ENCODE measurements around the gene MZT2B. TPM values are rescaled to one million over a fixed set of nuclear protein-coding genes. Genes with fewer than 3 reads are reported as not detected.
"Not testable (repeated sequence)": the region's sequence is repeated elsewhere in the genome, so short reads cannot be mapped to it uniquely, and the experiment has no call there.

The MZT2B gene
- total and polyA plus RNA-seq, 9 of the 15 experiments (the other 6 are each of a cell fraction or from before 2014, with no cell fraction given) = 5.1 to 435 (median 102) TPM

DNA sequence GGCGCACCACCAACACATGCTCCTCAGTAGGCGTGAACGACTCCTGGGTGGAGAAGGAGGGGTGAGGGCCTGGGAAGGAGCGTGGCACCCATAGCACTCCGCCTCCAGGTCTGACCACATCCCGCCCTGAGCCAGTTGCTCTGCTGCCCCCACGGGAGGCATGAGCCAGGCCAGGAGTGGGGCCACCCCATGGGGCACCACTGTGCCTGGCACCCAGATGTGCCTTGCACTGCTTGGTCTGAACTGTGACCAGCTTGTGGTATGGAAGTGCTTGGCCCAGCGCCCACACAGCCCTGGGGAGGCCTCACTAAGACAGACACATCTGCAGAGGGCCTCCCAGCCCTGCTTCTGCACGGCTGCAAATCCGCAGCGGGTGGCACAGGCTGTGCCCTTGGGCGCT, 24.7 kb upstream of the MZT2B start:
- Histone ChIP-seq H3K36me3 (ENCODE audit: control insufficient read depth, insufficient read depth, low read length) (peaks cover 58% of the 10 kb centered on the region; the same call in 1 of the 3 replicates), H3K9ac (ENCODE audit: insufficient read depth in 1 of 2, low read depth in 2 of 2, low read length in 2 of 2) (peak overlapping the region in 1 of 2 experiments; percentile 28; a peak in 1 of 4 replicates), H3K4me1 (replicated peaks in 1 of 2; ENCODE audit: control insufficient read depth in 2 of 2, insufficient read depth in 2 of 2, low read length in 2 of 2) (peaks cover 0 to 39% of the 10 kb centered on the region in 2 experiments; a peak in 3 of 5 replicates)
- BruUV-seq (replicated peaks); H3K4me2 ChIP-seq (ENCODE audit: insufficient read depth, low read length); H3K4me3 ChIP-seq; H3K79me2 ChIP-seq (ENCODE audit: control insufficient read depth, insufficient read depth, low read length); H3K27ac ChIP-seq (ENCODE audit: extremely low read depth, low read depth, low read length); FAIRE-seq; H3K9me3 ChIP-seq (replicated peaks; ENCODE audit: control insufficient read depth, insufficient read depth, low read depth, low read length); H3K9me1 ChIP-seq (ENCODE audit: control insufficient read depth, insufficient read depth, low read length); H3K27me3 ChIP-seq (ENCODE audit: control insufficient read depth in 2 of 2, insufficient read depth in 2 of 2, low read length in 2 of 2); CTCF ChIA-PET (ENCODE audit: low intra/inter-chr PET ratio); POLR2A ChIA-PET; H2AFZ ChIP-seq (ENCODE audit: low read depth, low read length); in situ Hi-C loops (cut with MboI); H4K20me1 ChIP-seq (replicated peaks; ENCODE audit: control insufficient read depth, insufficient read depth, low read length); ATAC-seq; DNase-seq (ENCODE audit: extremely low read depth in 1 of 4, low spot score in 3 of 4): not testable (repeated sequence)
- intact Hi-C loops (cut with micrococcal nuclease) = loop anchor here (2.0 kb wide), 1 partner anchor 175 kb away; no protein-coding TSS in a partner anchor
- 87% methylated on average over 9 of the region's 12 CpGs for WGBS (ENCODE audit: insufficient coverage, low coverage, missing lambda C conversion rate)
- peak; percentile 17; the same call in 1 of the 2 replicates for TF ChIP-seq NFIC (IDR thresholded peaks at IDR 0.05)
- peak; percentile 59 for TF ChIP-seq RBM22 (IDR thresholded peaks at IDR 0.05; ENCODE audit: low read depth, low read length, poor library complexity, severe bottlenecking)
- peak; percentile 68 for TF ChIP-seq POLR2G (IDR thresholded peaks at IDR 0.05; ENCODE audit: low read depth, low read length)

GRCh38 chr2:130157825-130158514, 24.1 kb upstream of the MZT2B start:
- H3K9ac ChIP-seq (ENCODE audit: insufficient read depth in 1 of 2, low read depth in 2 of 2, low read length in 2 of 2); H3K9me3 ChIP-seq (replicated peaks; ENCODE audit: control insufficient read depth, insufficient read depth, low read depth, low read length); CTCF ChIA-PET (ENCODE audit: low intra/inter-chr PET ratio); H2AFZ ChIP-seq (ENCODE audit: low read depth, low read length); DNase-seq (ENCODE audit: extremely low read depth in 1 of 4, low spot score in 3 of 4); H3K79me2 ChIP-seq (ENCODE audit: control insufficient read depth, insufficient read depth, low read length); ATAC-seq; H3K27me3 ChIP-seq (ENCODE audit: control insufficient read depth in 2 of 2, insufficient read depth in 2 of 2, low read length in 2 of 2); H3K4me3 ChIP-seq; H3K27ac ChIP-seq (ENCODE audit: extremely low read depth, low read depth, low read length); FAIRE-seq; POLR2A ChIA-PET; H4K20me1 ChIP-seq (replicated peaks; ENCODE audit: control insufficient read depth, insufficient read depth, low read length); H3K4me2 ChIP-seq (ENCODE audit: insufficient read depth, low read length); in situ Hi-C loops (cut with MboI); H3K9me1 ChIP-seq (ENCODE audit: control insufficient read depth, insufficient read depth, low read length); BruUV-seq (replicated peaks): not testable (repeated sequence)
- 84% methylated on average over 9 of the region's 13 CpGs for whole genome bisulfite sequencing (ENCODE audit: insufficient coverage, low coverage, missing lambda C conversion rate)
- peaks cover 0 to 42% of the 10 kb centered on the region in 2 experiments; a peak in 3 of 5 replicates for H3K4me1 ChIP-seq (replicated peaks in 1 of 2; ENCODE audit: control insufficient read depth in 2 of 2, insufficient read depth in 2 of 2, low read length in 2 of 2)
- H3K36me3 ChIP-seq (ENCODE audit: control insufficient read depth, insufficient read depth, low read length) = peaks cover 60% of the 10 kb centered on the region; the same call in 1 of the 3 replicates
- intact Hi-C loops (cut with micrococcal nuclease) = loop anchor here (2.0 kb wide), 1 partner anchor 175 kb away; no protein-coding TSS in a partner anchor

All from K562 (cell line).